HG02759 (cell line): Measurements from ENCODE around the gene GSE1.

Experiments
- ATAC-seq: cut with Tn5 transposase; IDR thresholded peaks from one replicate; pipeline ENCODE4 v1.9.1; 2021; ENCODE audit warnings: mild to moderate bottlenecking, moderate library complexity; ENCODE audit not compliant: unreplicated experiment

GSE1 gene

DNA sequence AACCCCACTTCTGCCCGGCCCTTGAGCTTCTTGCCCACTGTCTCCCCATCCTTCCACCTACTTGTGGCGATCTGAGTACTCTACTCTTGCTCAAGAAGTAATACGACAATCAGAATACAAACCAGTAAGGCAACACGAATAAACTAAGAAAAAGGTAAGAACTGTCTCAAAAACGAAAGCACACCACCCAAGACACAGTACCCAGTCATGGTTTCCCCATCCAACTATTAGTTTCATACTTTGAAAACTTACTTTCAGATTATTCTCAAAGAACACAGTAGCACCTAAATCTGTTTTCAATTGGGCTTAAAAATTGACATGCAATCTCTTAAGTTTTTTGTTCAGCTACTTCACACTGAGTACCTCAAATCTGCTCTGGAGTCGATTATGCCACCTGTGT, 61.7 kb downstream of the GSE1 start:
- ATAC-seq = no peak

DNA sequence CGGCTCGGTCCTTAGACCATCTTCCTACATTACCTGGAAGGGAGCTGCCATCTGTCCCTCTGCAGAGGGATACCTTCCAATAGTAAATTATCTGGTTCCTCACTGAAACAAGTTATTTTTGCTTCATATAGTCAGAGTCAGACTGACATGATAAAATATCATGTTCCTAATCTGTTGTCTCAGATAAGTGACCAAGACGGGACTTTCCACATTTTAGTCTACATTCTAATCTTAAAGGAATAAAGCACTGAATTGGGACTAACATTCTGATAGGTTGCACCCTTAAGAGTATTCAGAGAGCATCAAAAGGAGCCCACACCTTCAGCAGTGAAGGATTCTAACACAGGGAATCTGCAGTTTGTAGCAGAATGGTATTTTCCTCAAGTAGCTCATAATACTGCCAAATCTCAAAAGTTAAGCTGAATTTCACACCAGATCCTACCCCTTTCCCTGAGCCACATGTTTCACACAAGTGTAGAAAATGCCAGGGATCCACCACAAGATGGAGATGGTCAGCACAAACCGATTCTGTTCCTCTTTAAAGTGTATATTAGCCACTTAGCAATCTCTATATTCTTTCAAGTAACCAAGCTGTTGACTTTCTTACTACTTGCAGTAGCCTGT, 62.2 kb downstream of the GSE1 start:
- no peak for ATAC-seq

DNA sequence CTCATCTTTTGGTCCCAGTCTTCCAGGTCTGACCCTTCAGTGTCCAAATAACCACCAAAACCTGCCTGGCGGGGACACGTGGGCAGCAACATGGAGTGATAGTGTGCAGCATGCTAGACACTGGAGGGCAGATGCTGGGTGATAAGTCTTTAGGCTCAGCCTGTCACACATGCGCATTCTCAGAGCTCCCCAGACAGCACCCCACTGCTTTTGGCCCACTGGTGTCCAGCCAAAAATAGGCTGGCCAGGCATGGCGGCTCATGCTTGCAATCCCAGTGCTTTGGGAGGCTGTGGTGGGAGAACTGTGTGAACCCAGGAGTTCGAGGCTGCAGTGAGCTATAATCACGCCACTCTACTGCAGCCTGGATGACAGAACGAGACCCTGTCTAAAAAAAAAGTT, 63.3 kb downstream of the GSE1 start:
- ATAC-seq = no peak

GRCh38 chr16:85677383-85677967, 64.4 kb downstream of the GSE1 start:
- no peak for ATAC-seq

DNA sequence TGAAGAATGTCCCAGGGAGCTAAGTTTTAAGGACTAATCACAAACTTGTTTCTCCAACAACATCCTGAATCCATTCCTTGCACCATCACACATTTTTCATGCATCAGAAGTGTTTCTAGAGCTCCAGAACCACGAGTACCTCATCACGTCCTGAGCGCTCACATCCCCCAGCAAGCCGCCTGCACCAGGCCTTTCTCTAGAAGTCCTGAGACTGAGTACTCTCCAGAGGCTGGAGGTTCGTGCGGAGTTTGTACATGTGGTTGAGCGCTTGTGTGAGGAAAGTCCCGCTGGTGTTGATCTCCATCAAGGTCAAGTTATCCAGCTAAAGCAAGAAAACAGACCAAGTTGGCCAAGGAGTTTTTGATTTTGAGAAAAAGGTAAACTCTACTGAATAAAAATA, 64.9 kb downstream of the GSE1 start:
- ATAC-seq = no peak

DNA sequence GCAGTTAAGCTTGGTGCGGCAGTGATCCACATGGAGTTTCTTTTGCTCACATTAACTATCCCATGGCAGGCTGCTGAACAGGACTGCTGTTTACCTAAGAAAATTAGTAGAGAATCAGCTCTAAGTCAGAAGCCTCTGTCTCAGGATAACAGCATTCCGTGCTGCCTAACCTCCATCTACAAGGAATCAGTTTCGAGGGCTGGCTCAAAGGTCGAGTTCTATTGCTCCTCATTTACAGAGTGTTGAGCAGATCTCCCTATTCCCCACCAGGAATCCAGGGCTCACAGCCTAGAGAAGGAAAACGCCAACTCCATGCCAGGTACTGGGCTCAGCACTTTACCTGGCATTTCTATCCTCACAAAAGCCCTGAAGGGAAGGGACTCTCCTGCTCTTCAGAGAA, 65.7 kb downstream of the GSE1 start:
- ATAC-seq = no peak

DNA sequence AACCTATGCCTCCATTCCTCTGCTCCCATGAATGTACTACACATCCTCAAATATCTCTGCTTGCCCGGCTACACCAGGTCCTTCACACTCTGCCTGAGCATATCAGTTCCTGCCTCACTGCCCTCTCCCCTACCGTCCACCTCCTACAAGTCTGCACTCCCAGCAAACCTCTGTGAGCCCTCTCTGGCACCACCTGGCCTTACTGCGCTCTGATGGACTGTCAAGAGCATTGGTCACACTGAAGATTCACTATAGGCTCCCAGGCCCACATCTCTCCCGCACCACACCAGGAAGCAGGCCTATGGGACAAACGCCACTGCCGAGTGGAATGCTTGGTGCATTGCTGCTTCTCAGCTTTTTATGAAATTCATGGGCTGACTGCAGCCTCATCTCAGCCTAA, 66.7 kb downstream of the GSE1 start:
- ATAC-seq = no peak

GRCh38 chr16:85680352-85680944, 67.3 kb downstream of the GSE1 start:
- ATAC-seq = no peak

- ATAC-seq = no peak
Measured at GRCh38 chr16:85681255-85681654, 68.1 kb downstream of the GSE1 start.

DNA sequence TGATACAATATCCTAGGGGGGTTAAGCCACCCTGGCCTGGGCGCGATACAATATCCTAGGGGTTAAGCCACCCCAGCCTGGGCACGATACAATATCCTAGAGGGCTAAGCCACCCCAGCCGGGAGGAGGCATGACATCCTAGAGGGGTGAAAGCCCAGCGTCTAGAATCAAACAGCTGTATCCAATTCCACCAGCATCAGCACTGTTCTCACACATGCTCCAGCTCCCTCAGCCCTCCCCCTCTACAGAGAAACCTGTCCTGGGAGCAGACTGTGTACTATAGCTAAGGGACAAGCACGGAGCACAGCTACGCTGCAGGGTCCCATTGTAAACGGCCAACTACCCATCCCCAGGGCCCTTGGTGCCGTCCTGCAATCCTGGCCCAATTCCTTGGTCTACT, 69.4 kb downstream of the GSE1 start:
- no peak for ATAC-seq

DNA sequence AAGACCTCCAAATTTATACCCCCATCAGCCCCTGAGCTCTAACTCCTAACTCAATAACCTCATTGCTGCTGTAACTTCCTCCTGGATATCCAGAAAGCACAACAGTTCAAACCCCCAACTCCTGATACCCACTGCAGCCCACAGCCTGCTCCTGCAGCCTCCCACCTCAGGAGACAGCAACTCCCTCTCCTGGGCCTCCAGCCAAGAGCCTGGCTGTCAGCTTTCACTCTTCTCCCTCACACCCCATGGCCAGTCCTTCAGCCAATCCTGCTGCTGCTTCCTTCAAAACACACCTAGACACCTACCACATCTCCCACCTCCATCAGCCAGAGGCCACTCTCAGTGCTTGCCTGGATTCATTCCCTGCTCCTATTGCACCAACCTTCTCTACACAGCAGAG, 70.2 kb downstream of the GSE1 start:
- ATAC-seq = no peak

GRCh38 chr16:85685251-85685650, 72.1 kb downstream of the GSE1 start:
- no peak for ATAC-seq

DNA sequence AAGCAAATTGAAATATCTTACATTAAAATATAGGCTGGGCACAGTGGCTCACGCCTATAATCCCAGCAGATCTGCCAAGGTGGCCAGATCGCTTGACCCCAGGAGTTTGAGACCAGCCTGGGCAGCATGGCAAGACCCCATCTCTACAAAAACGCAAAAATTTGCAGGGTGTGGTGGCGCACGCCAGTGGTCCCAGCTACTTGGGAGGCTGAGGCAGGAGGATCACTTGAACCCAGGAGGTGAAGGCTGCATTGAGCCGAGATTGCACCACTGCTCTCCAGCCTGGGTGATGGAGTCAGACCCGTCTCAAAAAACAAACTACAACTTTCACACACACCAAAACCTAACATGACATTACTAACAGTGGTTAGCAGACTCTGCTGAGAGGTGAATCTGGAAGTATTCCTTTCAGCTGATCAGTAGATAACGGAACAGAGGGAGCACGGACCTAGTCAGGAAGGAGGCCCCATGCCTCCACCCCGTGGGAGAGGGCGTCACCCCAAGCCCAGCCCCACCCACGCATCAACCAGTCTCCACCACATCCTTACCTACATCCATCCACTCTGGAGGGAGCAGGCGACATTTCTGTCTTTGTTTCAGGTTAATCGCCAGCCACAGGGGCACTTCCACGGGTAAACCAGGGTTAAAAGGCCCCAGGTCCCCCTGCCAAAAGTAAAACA, 73.9 kb downstream of the GSE1 start:
- no peak for ATAC-seq

DNA sequence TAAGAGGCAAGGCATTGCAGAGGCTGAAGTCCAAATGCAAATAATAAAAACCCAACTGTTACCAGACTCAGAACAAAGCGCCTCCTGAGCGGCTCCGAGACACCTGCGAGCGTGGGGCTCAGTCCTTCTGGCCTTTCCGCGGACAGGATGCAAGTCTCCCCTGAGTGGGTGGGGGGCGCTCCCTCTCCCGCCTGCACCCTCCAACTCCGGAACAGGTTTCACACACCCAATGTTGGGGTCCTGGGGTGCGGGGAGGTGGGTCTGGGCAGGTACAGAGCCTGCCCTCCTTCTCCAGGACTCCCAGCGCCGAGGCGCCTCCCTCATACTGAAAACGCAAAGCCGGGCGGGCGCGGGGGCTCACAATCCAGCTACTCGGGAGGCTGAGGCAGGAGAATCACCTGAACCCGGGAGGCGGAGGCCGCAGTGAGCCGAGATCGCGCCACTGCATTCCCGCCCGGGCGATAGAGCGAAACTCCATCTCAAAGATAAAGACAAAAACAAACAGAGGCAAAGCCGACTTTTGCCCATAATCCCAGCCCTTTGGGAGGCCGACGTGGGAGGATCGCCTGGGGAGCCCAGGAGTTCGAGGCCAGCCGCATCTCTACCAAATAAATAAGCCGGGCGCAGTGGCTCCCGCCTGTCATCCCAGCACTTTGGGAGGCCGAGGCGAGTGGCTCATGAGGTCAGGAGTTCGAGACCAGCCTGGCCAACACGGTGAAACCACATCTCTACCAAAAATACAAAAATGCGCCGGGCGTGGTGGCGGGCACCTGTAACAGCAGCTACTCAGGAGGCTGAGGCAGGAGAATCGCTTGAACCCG, 74.7 kb downstream of the GSE1 start:
- ATAC-seq = no peak

GRCh38 chr16:85688586-85689284, 75.6 kb downstream of the GSE1 start, which contains the start of gene GINS2:
GINS2 (minus strand) TSS chr16:85688954; CDS start chr16:85688898, 56 bp downstream.
- ATAC-seq = peak; percentile 95

DNA sequence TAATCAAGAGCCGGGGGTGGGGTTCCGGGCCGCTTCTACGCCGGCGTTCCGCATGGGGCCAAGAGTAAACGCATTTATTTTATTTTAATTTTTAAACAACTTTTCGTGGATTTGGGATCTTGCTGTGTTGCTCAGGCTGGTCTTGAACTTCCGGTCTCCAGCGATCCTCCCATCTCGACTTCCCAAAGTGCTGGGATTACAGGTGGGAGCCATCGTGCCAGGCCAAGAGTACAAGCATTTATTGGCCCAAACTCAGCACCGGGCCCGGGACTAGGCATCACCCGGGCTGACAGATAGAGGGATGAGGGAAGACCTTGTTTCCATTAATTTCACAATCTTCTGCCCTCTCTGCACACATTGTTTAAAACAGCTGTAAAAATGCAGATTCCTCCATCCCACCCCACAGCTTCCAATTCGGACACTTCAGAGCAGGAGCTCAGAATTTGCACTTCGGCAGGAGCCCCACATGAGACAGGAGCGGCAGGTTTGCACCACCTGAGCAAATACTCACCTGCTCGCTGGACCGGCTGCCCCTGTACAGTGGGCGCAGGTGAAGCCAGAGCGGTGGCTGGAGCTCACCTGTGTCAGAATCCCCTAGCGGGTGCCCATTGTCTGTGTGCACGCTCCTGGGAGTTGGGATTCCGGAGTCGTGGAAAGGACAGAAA, 76.3 kb downstream of the GSE1 start:
- ATAC-seq = no peak

- no peak for ATAC-seq
Measured at GRCh38 chr16:85689950-85690320, 76.8 kb downstream of the GSE1 start.

GRCh38 chr16:85690469-85691064, 77.4 kb downstream of the GSE1 start:
- no peak for ATAC-seq

GRCh38 chr16:85695196-85696128, 82.3 kb downstream of the GSE1 start:
- ATAC-seq = no peak
